ENCODE data around the gene C12orf75. TPM values are rescaled to one million over a fixed set of nuclear protein-coding genes. Genes with fewer than 3 reads are reported as not detected.

Gene C12orf75
- total and polyA plus RNA-seq, 2 experiments from 2014 or later, result 43.9 to 69.8 TPM

DNA sequence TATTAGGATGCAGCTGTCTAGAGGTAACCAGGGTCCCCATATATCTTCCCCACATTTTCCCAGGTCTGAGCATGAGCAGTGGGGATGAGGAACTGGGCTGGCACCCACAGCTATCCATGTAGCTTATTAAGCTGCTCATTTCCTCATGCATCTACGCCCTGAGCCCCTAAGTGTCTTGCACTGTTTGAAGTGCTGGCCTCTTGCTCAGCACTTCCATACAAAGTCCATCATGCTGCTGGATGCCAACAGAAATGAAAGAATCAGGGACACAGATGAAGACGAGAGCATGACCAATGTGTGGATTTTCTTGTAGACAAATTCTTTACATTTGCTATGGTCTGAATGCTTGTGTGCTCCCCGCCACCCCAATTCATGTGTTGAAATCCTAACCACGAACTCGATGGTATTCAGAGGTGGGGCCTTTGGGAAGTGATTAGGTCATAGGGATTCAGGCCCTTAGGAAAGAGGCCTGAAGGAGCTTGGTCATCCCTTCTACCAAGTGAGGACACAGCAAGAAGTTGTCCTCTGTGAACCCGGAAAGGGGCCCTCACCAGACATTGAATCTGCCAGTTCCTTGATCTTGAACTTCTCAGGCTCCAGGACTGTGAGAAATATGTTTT lies 54.5 kb downstream of the C12orf75 start:
- no peaks in the 10 kb centered on the region for H3K9me2 ChIP-seq (ENCODE audit: insufficient read depth)
- ATAC-seq, result no peak
- H3K4me1 Mint-ChIP-seq, result no peaks in the 10 kb centered on the region
- TF ChIP-seq POLR2AphosphoS5 (IDR thresholded peaks at IDR 0.05; ENCODE audit: low read depth), result no peak
- no peak for TF ChIP-seq JUNB (IDR thresholded peaks at IDR 0.05; ENCODE audit: unreplicated experiment)
- TF ChIP-seq EZH2phosphoT487 (IDR thresholded peaks at IDR 0.05; ENCODE audit: unreplicated experiment), result no peak
- no peak for TF ChIP-seq ZNF331 (CRISPR knock-in tag; IDR thresholded peaks at IDR 0.05; ENCODE audit: low read depth)
- TF ChIP-seq, protein P1, sequence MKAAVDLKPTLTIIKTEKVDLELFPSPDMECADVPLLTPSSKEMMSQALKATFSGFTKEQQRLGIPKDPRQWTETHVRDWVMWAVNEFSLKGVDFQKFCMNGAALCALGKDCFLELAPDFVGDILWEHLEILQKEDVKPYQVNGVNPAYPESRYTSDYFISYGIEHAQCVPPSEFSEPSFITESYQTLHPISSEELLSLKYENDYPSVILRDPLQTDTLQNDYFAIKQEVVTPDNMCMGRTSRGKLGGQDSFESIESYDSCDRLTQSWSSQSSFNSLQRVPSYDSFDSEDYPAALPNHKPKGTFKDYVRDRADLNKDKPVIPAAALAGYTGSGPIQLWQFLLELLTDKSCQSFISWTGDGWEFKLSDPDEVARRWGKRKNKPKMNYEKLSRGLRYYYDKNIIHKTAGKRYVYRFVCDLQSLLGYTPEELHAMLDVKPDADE (IDR thresholded peaks at IDR 0.05), result no peak
- TF ChIP-seq CREB1 (CRISPR knock-in tag; IDR thresholded peaks at IDR 0.05; ENCODE audit: low read depth), result no peak
- TF ChIP-seq, protein P2, sequence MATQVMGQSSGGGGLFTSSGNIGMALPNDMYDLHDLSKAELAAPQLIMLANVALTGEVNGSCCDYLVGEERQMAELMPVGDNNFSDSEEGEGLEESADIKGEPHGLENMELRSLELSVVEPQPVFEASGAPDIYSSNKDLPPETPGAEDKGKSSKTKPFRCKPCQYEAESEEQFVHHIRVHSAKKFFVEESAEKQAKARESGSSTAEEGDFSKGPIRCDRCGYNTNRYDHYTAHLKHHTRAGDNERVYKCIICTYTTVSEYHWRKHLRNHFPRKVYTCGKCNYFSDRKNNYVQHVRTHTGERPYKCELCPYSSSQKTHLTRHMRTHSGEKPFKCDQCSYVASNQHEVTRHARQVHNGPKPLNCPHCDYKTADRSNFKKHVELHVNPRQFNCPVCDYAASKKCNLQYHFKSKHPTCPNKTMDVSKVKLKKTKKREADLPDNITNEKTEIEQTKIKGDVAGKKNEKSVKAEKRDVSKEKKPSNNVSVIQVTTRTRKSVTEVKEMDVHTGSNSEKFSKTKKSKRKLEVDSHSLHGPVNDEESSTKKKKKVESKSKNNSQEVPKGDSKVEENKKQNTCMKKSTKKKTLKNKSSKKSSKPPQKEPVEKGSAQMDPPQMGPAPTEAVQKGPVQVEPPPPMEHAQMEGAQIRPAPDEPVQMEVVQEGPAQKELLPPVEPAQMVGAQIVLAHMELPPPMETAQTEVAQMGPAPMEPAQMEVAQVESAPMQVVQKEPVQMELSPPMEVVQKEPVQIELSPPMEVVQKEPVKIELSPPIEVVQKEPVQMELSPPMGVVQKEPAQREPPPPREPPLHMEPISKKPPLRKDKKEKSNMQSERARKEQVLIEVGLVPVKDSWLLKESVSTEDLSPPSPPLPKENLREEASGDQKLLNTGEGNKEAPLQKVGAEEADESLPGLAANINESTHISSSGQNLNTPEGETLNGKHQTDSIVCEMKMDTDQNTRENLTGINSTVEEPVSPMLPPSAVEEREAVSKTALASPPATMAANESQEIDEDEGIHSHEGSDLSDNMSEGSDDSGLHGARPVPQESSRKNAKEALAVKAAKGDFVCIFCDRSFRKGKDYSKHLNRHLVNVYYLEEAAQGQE (IDR thresholded peaks at IDR 0.05; ENCODE audit: unreplicated experiment), result no peak
- TF ChIP-seq STAT1 (IDR thresholded peaks at IDR 0.05; ENCODE audit: unreplicated experiment), result no peak
- TF ChIP-seq, protein P3, sequence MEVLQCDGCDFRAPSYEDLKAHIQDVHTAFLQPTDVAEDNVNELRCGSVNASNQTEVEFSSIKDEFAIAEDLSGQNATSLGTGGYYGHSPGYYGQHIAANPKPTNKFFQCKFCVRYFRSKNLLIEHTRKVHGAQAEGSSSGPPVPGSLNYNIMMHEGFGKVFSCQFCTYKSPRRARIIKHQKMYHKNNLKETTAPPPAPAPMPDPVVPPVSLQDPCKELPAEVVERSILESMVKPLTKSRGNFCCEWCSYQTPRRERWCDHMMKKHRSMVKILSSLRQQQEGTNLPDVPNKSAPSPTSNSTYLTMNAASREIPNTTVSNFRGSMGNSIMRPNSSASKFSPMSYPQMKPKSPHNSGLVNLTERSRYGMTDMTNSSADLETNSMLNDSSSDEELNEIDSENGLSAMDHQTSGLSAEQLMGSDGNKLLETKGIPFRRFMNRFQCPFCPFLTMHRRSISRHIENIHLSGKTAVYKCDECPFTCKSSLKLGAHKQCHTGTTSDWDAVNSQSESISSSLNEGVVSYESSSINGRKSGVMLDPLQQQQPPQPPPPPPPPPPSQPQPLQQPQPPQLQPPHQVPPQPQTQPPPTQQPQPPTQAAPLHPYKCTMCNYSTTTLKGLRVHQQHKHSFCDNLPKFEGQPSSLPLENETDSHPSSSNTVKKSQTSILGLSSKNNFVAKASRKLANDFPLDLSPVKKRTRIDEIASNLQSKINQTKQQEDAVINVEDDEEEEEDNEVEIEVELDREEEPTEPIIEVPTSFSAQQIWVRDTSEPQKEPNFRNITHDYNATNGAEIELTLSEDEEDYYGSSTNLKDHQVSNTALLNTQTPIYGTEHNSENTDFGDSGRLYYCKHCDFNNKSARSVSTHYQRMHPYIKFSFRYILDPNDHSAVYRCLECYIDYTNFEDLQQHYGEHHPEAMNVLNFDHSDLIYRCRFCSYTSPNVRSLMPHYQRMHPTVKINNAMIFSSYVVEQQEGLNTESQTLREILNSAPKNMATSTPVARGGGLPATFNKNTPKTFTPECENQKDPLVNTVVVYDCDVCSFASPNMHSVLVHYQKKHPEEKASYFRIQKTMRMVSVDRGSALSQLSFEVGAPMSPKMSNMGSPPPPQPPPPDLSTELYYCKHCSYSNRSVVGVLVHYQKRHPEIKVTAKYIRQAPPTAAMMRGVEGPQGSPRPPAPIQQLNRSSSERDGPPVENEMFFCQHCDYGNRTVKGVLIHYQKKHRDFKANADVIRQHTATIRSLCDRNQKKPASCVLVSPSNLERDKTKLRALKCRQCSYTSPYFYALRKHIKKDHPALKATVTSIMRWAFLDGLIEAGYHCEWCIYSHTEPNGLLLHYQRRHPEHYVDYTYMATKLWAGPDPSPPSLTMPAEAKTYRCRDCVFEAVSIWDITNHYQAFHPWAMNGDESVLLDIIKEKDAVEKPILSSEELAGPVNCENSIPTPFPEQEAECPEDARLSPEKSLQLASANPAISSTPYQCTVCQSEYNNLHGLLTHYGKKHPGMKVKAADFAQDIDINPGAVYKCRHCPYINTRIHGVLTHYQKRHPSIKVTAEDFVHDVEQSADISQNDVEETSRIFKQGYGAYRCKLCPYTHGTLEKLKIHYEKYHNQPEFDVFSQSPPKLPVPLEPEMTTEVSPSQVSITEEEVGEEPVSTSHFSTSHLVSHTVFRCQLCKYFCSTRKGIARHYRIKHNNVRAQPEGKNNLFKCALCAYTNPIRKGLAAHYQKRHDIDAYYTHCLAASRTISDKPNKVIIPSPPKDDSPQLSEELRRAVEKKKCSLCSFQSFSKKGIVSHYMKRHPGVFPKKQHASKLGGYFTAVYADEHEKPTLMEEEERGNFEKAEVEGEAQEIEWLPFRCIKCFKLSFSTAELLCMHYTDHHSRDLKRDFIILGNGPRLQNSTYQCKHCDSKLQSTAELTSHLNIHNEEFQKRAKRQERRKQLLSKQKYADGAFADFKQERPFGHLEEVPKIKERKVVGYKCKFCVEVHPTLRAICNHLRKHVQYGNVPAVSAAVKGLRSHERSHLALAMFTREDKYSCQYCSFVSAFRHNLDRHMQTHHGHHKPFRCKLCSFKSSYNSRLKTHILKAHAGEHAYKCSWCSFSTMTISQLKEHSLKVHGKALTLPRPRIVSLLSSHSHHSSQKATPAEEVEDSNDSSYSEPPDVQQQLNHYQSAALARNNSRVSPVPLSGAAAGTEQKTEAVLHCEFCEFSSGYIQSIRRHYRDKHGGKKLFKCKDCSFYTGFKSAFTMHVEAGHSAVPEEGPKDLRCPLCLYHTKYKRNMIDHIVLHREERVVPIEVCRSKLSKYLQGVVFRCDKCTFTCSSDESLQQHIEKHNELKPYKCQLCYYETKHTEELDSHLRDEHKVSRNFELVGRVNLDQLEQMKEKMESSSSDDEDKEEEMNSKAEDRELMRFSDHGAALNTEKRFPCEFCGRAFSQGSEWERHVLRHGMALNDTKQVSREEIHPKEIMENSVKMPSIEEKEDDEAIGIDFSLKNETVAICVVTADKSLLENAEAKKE (CRISPR knock-in tag; IDR thresholded peaks at IDR 0.05), result no peak
- TF ChIP-seq EZH2 (IDR thresholded peaks at IDR 0.05; ENCODE audit: low read depth, unreplicated experiment), result no peak
- TF ChIP-seq, protein P4, sequence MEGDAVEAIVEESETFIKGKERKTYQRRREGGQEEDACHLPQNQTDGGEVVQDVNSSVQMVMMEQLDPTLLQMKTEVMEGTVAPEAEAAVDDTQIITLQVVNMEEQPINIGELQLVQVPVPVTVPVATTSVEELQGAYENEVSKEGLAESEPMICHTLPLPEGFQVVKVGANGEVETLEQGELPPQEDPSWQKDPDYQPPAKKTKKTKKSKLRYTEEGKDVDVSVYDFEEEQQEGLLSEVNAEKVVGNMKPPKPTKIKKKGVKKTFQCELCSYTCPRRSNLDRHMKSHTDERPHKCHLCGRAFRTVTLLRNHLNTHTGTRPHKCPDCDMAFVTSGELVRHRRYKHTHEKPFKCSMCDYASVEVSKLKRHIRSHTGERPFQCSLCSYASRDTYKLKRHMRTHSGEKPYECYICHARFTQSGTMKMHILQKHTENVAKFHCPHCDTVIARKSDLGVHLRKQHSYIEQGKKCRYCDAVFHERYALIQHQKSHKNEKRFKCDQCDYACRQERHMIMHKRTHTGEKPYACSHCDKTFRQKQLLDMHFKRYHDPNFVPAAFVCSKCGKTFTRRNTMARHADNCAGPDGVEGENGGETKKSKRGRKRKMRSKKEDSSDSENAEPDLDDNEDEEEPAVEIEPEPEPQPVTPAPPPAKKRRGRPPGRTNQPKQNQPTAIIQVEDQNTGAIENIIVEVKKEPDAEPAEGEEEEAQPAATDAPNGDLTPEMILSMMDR (conservative IDR thresholded peaks at IDR 0.05; ENCODE audit: low read depth in 2 of 2), result no peak
- TF ChIP-seq ZNF114 (CRISPR knock-in tag; IDR thresholded peaks at IDR 0.05), result no peak
- no peak for TF ChIP-seq NANOG (IDR thresholded peaks at IDR 0.05; ENCODE audit: borderline replicate concordance)
- no peaks in the 10 kb centered on the region for H3K36me3 ChIP-seq (ENCODE audit: insufficient read depth)
- no peak overlapping the region for H3K27ac Mint-ChIP-seq
- no peak overlapping the region for H2AFZ ChIP-seq
- no peak overlapping the region for H3K4me2 ChIP-seq
- no peak overlapping the region for H3K27ac ChIP-seq (ENCODE audit: low read depth)
- H3K9me3 Mint-ChIP-seq, result no peaks in the 10 kb centered on the region
- no peaks in the 10 kb centered on the region for H3F3A ChIP-seq (replicated peaks; ENCODE audit: low read depth)
- H3K79me2 ChIP-seq (replicated peaks; ENCODE audit: insufficient read depth), result no peaks in the 10 kb centered on the region
- H3K36me3 Mint-ChIP-seq (ENCODE audit: low read depth), result no peaks in the 10 kb centered on the region
- no peak for DNase-seq (ENCODE audit: low spot score)
- H4K20me1 ChIP-seq (replicated peaks; ENCODE audit: insufficient read depth), result no peaks in the 10 kb centered on the region
- no peaks in the 10 kb centered on the region for H3K27me3 ChIP-seq (ENCODE audit: insufficient read depth)
- H3K4me3 Mint-ChIP-seq, result no peak overlapping the region
- peaks cover 6% of the 10 kb centered on the region; the same call in 1 of the 2 replicates for H3K4me1 ChIP-seq (ENCODE audit: insufficient read depth)
- H3K4me3 ChIP-seq, result no peak overlapping the region
- H3K27me3 Mint-ChIP-seq (ENCODE audit: insufficient read depth, low read depth, poor library complexity), result peaks cover 2% of the 10 kb centered on the region

All from GM23338 (cell line).